HL-60 (cell line): ENCODE data around the gene TRAF7.
"Not testable (repeated sequence)": the region's sequence is repeated elsewhere in the genome, so short reads cannot be mapped to it uniquely, and the experiment has no call there.

Experiments
- GABPA ChIP-seq: IDR thresholded peaks from 2 replicates; pipeline ENCODE4 v1.6.1; 2012; ENCODE audit warnings: low read depth
- POLR2AphosphoS5 ChIP-seq: IDR thresholded peaks from 2 replicates; pipeline ENCODE4 v1.6.1; 2012; ENCODE audit warnings: low read depth

DNA sequence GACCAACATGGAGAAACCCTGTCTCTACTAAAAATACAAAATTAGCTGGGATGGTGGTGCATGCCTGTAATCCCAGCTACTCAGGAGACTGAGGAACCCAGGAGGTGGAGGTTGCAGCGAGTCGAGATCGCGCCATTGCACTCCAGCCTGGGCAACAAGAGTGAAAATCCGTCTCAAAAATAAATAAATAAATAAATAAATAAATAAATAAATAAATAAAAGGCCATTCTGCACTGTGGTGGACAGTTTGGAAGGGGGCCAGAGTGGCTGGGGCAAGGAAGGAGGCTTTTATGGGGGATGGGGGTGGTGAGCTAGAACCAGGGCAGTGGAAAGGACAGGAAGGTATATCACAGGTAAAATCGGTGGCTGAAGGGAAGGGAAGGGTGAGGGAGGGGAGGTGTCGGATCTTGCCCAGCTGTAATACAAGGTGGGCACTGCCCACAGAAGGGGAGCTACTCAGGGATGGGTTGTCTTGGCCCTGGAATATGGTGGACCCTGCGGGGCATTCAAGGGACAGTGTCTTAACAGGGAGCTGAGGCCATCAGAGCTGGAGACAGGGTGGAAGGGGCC, 47.6 kb downstream of the TRAF7 start:
- not testable (repeated sequence) for TF ChIP-seq GABPA, POLR2AphosphoS5
